ENCODE measurements around the gene MDN1. TPM values are rescaled to one million over a fixed set of nuclear protein-coding genes. Genes with fewer than 3 reads are reported as not detected.
A peak's percentile ranks its signal among the peaks of the same experiment; 100 is the strongest.

Gene MDN1
- total RNA-seq, 1 donor from 2014 or later: 16.8 TPM

- H3K4me3 ChIP-seq (ENCODE audit: low read depth, low read length): no peak overlapping the region
- TF ChIP-seq CTCF (IDR thresholded peaks at IDR 0.05; ENCODE audit: insufficient read depth, low read length, severe bottlenecking): no peak
- DNase-seq (ENCODE audit: low read depth) (no peak), FAIRE-seq (no peak)
- peaks cover 13% of the 10 kb centered on the region for H3K36me3 ChIP-seq (ENCODE audit: control insufficient read depth, insufficient read depth, low read length)
- H3K27me3 ChIP-seq (ENCODE audit: control insufficient read depth, insufficient read depth, low read length): no peaks in the 10 kb centered on the region
Measured at GRCh38 chr6:89729818-89730217, 89.8 kb downstream of the MDN1 start.

- Histone ChIP-seq H3K36me3 (ENCODE audit: control insufficient read depth, insufficient read depth, low read length) (peaks cover 10% of the 10 kb centered on the region), H3K27me3 (ENCODE audit: control insufficient read depth, insufficient read depth, low read length) (no peaks in the 10 kb centered on the region), H3K4me3 (ENCODE audit: low read depth, low read length) (no peak overlapping the region)
- TF ChIP-seq CTCF (IDR thresholded peaks at IDR 0.05; ENCODE audit: insufficient read depth, low read length, severe bottlenecking): no peak
- no peak for FAIRE-seq
- no peak for DNase-seq (ENCODE audit: low read depth)
Measured at GRCh38 chr6:89727501-89727900, 92.1 kb downstream of the MDN1 start.

- peaks cover 11% of the 10 kb centered on the region for H3K36me3 ChIP-seq (ENCODE audit: control insufficient read depth, insufficient read depth, low read length)
Measured at GRCh38 chr6:89724981-89725380, 94.6 kb downstream of the MDN1 start.

GRCh38 chr6:89723046-89723445 is 96.5 kb downstream of the MDN1 start:
- Histone ChIP-seq H3K36me3 (ENCODE audit: control insufficient read depth, insufficient read depth, low read length) (peaks cover 14% of the 10 kb centered on the region), H3K27me3 (ENCODE audit: control insufficient read depth, insufficient read depth, low read length) (no peaks in the 10 kb centered on the region), H3K4me3 (ENCODE audit: low read depth, low read length) (no peak overlapping the region)
- no peak for TF ChIP-seq CTCF (IDR thresholded peaks at IDR 0.05; ENCODE audit: insufficient read depth, low read length, severe bottlenecking)
- FAIRE-seq (no peak), DNase-seq (ENCODE audit: low read depth) (no peak)

More at GRCh38 chr6:89724981-89725380, 94.6 kb downstream of the MDN1 start:
- DNase-seq (ENCODE audit: low read depth): no peak
- Histone ChIP-seq H3K4me3 (ENCODE audit: low read depth, low read length) (no peak overlapping the region), H3K27me3 (ENCODE audit: control insufficient read depth, insufficient read depth, low read length) (no peaks in the 10 kb centered on the region)
- TF ChIP-seq CTCF (IDR thresholded peaks at IDR 0.05; ENCODE audit: insufficient read depth, low read length, severe bottlenecking): no peak
- no peak for FAIRE-seq

- no peak for FAIRE-seq
- H3K27me3 ChIP-seq (ENCODE audit: control insufficient read depth, insufficient read depth, low read length): no peaks in the 10 kb centered on the region
Measured at GRCh38 chr6:89716532-89716931, 103.1 kb downstream of the MDN1 start.

More at GRCh38 chr6:89716532-89716931, 103.1 kb downstream of the MDN1 start:
- peak; percentile 4 for DNase-seq (ENCODE audit: low read depth)
- peaks cover 18% of the 10 kb centered on the region for H3K36me3 ChIP-seq (ENCODE audit: control insufficient read depth, insufficient read depth, low read length)
- no peak for TF ChIP-seq CTCF (IDR thresholded peaks at IDR 0.05; ENCODE audit: insufficient read depth, low read length, severe bottlenecking)
- no peak overlapping the region for H3K4me3 ChIP-seq (ENCODE audit: low read depth, low read length)
